Heart right ventricle (tissue), 16 donors: ENCODE measurements around the gene GCA. TPM values are rescaled to one million over a fixed set of nuclear protein-coding genes. Genes with fewer than 3 reads are reported as not detected.
A peak's percentile ranks its signal among the peaks of the same experiment; 100 is the strongest.

Experiments
- ATAC-seq, 8 donors: fragments of 200-7000 bp; cut with Tn5 transposase; one replicate each; pipeline ENCODE4 v1.9.1; 2020; ENCODE audit warnings: mild to moderate bottlenecking in 8 of 8, moderate library complexity in 8 of 8, moderate number of reproducible peaks in 1 of 8
- DNase-seq, 2 donors: peaks; one replicate each; pipeline ENCODE4 v3.0.0-alpha.2; 2020
- H3K27ac ChIP-seq, 10 donors: fragments of 200-600 bp; sonication (generic) in 2 of 10; one replicate each; pipeline versions ENCODE4 v1.5.0 to v1.8.0; 2020 to 2022; ENCODE audit warnings: mild to moderate bottlenecking in 3 of 10
- H3K27me3 ChIP-seq, 7 donors: fragments of 200-600 bp; one replicate each; pipeline ENCODE4 v1.8.0; 2021 to 2022; ENCODE audit warnings: mild to moderate bottlenecking in 2 of 7
- H3K36me3 ChIP-seq, 9 donors: fragments of 200-600 bp; sonication (generic) in 1 of 9; one replicate each; pipeline versions ENCODE4 v1.5.0 to v1.8.0; 2020 to 2022; ENCODE audit warnings: mild to moderate bottlenecking in 2 of 9
- H3K4me1 ChIP-seq, 9 donors: fragments of 200-600 bp; sonication (generic) in 1 of 9; one replicate each; pipeline versions ENCODE4 v1.5.0 to v1.8.0; 2020 to 2022; ENCODE audit warnings: mild to moderate bottlenecking in 4 of 9
- H3K4me3 ChIP-seq, 10 donors: fragments of 200-600 bp; sonication (generic) in 2 of 10; one replicate each; pipeline versions ENCODE4 v1.5.0 to v1.8.0; 2020 to 2022; ENCODE audit warnings: mild to moderate bottlenecking in 7 of 10, moderate library complexity in 2 of 10
- H3K9me3 ChIP-seq, 11 donors: fragments of 200-600 bp in 10 of 11; sonication (generic) in 2 of 11; one replicate each; pipeline versions ENCODE4 v1.5.0 to v1.8.0; 2013 to 2022; ENCODE audit warnings: mild to moderate bottlenecking in 2 of 11, control low read depth in 1 of 11, moderate library complexity in 1 of 11
- CTCF ChIP-seq, 9 donors: fragments of 200-600 bp; sonication (generic) in 2 of 9; IDR thresholded peaks; one replicate each; pipeline versions ENCODE4 v1.5.0 to v1.8.0; 2021 to 2022; ENCODE audit warnings: antibody characterized with exemption in 9 of 9, mild to moderate bottlenecking in 5 of 9, moderate library complexity in 1 of 9
- WGBS, 2 donors: extraction: QIAGEN DNeasy Blood & Tissue Kit; methylation state at CpG; one replicate each; pipeline ENCODE4 v1.1.7; 2013; ENCODE audit warnings: inconsistent platforms in 1 of 2; 5-methylcytosine and 5-hydroxymethylcytosine counted together
- intact Hi-C, 10 donors: fragments of 100-400 bp; cut with DNase I; formaldehyde crosslinking; loops; one replicate each; pipeline versions ENCODE4 v1.11.1 to v1.14.2; 2022
- polyA plus RNA-seq, 2 donors: library from polyadenylated mRNA; stranded (reverse); fragments of 200-250 nt; gene quantifications; one replicate each; pipeline ENCODE4 v1.2.3, GENCODE V29; 2013
- total RNA-seq, 10 donors: library from RNA; stranded (reverse); fragmentation: NEBNext Ultra II Directional in 3 of 10; extraction: Animal tissue kit (Norgen Biotek cat#: 25700) in 3 of 10; gene quantifications; one replicate each; pipeline versions ENCODE4 v1.2.1 to v1.2.4, GENCODE V29; 2021 to 2023
- donor health status: Arrhythmogenic right ventricular cardiomyopathy.
- donor health status: ischemic (EF 13 %, LVEDD 7.1; RV severe dilation, severe dysfunction).
- donor health status: healthy with polysubstance abuse.
- donor health status: DM: no; HTN: yes; CAD: no.
- donor health status: DM: no; HTN: no; CAD: no.
- donor health status: ischemic (EF 25% LVEDD 6.9; RV normal size, moderate dysfunction).
- donor health status: ischemic (EF 25% LVEDD 5.7; RV mildly dilated, moderate dysfunction).
- donor health status: healthy.
- donor health status: DM: yes; HTN: yes; CAD: no.
- donor health status: Ischemic cardiomyopathy.
- donor health status: ischemic (EF 35%, LVEDD 5.7; RV mildly dilated, moderate dysfunction).
- donor health status: nonischemic (EF 11% LVEDD 7.7; RV severe dilation, severe dysfunction).
- donor health status: DM: yes; HTN: yes; CAD: no.
- donor health status: PGD.
- donor health status: ischemic (EF 29% LVEDD 5.4; RV normal size, mild dysfunction).
- donor health status: nonischemic (EF 23%, LVEDD 6.1; RV moderate dilation, normal function).

The GCA gene
- total and polyA plus RNA-seq, 12 donors: 3.1 to 19.4 (median 6.9) TPM

GRCh38 chr2:162370931-162371330, 27.0 kb downstream of the GCA start:
- WGBS, 2 donors: 81 to 87% methylated on average over 3 of the region's 3 CpGs
- no peak for TF ChIP-seq CTCF (IDR thresholded peaks at IDR 0.05)
- no peaks in the 10 kb centered on the region for H3K36me3 ChIP-seq
- H3K9me3 ChIP-seq: no peaks in the 10 kb centered on the region
- intact Hi-C loops: no loop called here
- ATAC-seq: no peak
- peaks cover 0 to 16% (median 4%) of the 10 kb centered on the region in 9 donors for H3K4me1 ChIP-seq
- H3K27ac ChIP-seq: no peak overlapping the region
- no peak for DNase-seq
- H3K27me3 ChIP-seq: no peaks in the 10 kb centered on the region
- H3K4me3 ChIP-seq: no peak overlapping the region

GRCh38 chr2:162372818-162373217, 28.9 kb downstream of the GCA start:
- intact Hi-C loops: no loop called here
- ATAC-seq: no peak
- Histone ChIP-seq H3K4me1 (peaks cover 0 to 16% (median 4%) of the 10 kb centered on the region in 9 donors), H3K27me3 (no peaks in the 10 kb centered on the region), H3K27ac (no peak overlapping the region), H3K9me3 (no peaks in the 10 kb centered on the region), H3K36me3 (no peaks in the 10 kb centered on the region), H3K4me3 (no peak overlapping the region)
- TF ChIP-seq CTCF (IDR thresholded peaks at IDR 0.05): no peak
- DNase-seq: no peak

GRCh38 chr2:162379719-162380580, 36.0 kb downstream of the GCA start:
- no peak for TF ChIP-seq CTCF (IDR thresholded peaks at IDR 0.05)
- no peak for DNase-seq
- Histone ChIP-seq H3K27ac (peak overlapping the region in 2 of 10 donors; percentile 7 to 34), H3K27me3 (no peaks in the 10 kb centered on the region), H3K9me3 (no peaks in the 10 kb centered on the region), H3K36me3 (no peaks in the 10 kb centered on the region), H3K4me1 (peaks cover 0 to 28% (median 4%) of the 10 kb centered on the region in 9 donors), H3K4me3 (peak overlapping the region in 6 of 10 donors; percentile 15 to 44 (median 26))
- 36 to 45% methylated on average over 12 of the region's 12 CpGs for WGBS, 2 donors
- ATAC-seq: peak in 5 of 8 donors; percentile 28 to 63 (median 58)
- intact Hi-C loops: no loop called here

GRCh38 chr2:162381851-162382250, 37.9 kb downstream of the GCA start:
- no peaks in the 10 kb centered on the region for H3K27me3 ChIP-seq
- no peak overlapping the region for H3K4me3 ChIP-seq
- WGBS, 2 donors: 32 to 45% methylated on average over 4 of the region's 4 CpGs
- no peaks in the 10 kb centered on the region for H3K36me3 ChIP-seq
- no peaks in the 10 kb centered on the region for H3K9me3 ChIP-seq
- no peak for TF ChIP-seq CTCF (IDR thresholded peaks at IDR 0.05)
- no peak overlapping the region for H3K27ac ChIP-seq
- ATAC-seq: no peak
- H3K4me1 ChIP-seq: peaks cover 0 to 28% (median 4%) of the 10 kb centered on the region in 9 donors
- DNase-seq: no peak
- intact Hi-C loops: no loop called here
